CD4-positive, alpha-beta T cell treated with Interferon alpha-2 for 1 hour (primary cell): ENCODE results near the gene TIMMDC1.
A peak's percentile ranks its signal among the peaks of the same experiment; 100 is the strongest.
"Not testable (repeated sequence)": the region's sequence is repeated elsewhere in the genome, so short reads cannot be mapped to it uniquely, and the experiment has no call there.

Source experiments
- DNase-seq, 2 donors: peaks; one replicate each; pipeline ENCODE4 v3.0.0-alpha.2; 2020 to 2022

Gene TIMMDC1

DNA sequence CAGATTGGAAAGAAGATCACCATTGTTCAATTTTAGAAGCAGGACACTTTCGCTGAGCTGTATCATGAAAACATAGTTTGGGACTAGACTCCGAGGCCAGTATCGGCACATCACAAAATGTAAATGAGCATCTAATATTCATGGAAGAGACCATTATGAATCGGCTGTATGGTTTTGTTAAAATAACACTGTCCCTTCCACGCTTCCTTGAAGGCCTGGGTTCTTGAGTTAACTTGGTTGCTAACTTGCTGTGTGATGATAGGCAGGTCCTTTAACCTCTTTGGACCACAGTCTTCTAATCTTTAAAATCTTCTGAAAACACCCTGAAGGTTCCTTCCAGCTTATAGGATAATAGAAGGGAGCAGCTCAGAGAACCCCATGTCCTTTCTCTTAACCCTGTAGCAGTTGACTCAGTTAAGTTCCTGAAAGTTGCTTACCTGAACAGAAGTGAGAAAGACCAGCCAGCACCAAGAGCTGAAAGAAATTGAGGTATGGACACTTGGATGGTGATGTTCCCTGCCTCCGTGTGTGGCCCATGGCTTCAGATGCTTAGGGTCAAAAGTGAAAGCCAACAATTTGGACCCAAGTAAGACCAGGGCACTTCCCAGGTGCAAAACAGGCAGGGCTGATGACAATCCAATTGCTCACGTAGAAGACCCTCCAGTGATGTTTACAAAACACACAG, 59.0 kb downstream of the TIMMDC1 start:
- no peak for DNase-seq

- no peak for DNase-seq
Measured at GRCh38 chr3:119557877-119558269, 59.5 kb downstream of the TIMMDC1 start.

DNA sequence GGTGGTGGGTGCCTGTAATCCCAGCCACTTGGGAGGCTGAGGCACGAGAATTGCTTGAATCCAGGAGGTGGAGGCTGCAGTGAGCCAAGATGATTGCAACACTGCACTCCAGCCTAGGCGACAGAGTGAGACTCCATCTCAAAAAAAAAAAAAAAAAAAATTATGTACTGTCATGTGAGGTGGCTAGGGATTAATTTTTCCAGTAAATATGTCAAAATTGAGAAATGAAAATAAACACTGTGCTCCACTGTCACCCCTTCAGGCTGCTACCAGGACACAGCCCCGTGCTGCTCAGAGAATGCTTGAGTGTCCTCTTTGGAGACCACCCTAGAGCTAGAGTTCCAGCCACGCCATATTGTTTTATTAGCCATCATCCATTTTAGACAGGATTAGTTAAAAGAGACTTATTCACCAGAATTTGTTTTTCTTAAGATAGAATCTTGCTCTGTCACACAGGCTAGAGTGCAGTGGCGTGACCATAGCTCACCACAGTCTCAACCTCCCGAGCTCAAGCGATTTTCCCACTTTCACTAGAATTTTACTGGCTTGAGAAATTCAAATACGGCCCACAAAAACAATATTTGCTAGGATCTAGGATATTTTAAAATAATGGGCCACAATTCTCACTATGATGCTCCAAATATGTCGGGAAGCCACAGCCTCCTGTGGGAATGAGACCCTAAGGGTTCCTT, 60.4 kb downstream of the TIMMDC1 start:
- no peak for DNase-seq

- peak; percentile 69 to 78 for DNase-seq
Measured at GRCh38 chr3:119559441-119559963, 61.2 kb downstream of the TIMMDC1 start, which contains the start of gene CD80. TSS of gene CD80 (minus strand) at chr3:119559614. CDS start at chr3:119557728, 1,886 bp downstream.

- DNase-seq: no peak
Measured at GRCh38 chr3:119560160-119560559, 61.8 kb downstream of the TIMMDC1 start.

GRCh38 chr3:119562307-119562961, 64.1 kb downstream of the TIMMDC1 start:
- peak; percentile 66 to 75 for DNase-seq

GRCh38 chr3:119563334-119563733, 65.0 kb downstream of the TIMMDC1 start:
- DNase-seq: not testable (repeated sequence)

GRCh38 chr3:119569156-119569555, 70.8 kb downstream of the TIMMDC1 start:
- no peak for DNase-seq

DNA sequence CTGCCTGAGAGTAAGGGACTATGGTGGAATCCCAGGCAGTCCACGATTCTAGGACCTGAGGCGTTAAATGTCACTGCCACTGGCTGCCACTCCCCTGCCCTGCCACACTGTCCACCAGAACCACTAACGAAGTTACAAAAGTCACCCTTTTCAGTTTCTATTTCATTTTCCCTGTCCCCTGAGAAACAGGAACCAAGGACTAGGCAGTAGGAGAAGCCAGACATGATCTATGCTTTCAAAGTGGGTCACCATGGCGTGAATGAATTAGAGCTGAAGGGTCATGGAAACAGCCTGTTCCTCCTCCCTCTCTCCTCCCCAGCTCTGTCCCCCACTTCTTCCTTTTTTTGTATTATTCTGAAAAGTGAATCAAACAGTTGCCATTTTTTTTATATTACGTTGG, 71.9 kb downstream of the TIMMDC1 start:
- DNase-seq: peak; percentile 35 to 57

GRCh38 chr3:119571230-119571629, 72.9 kb downstream of the TIMMDC1 start:
- no peak for DNase-seq

GRCh38 chr3:119571688-119572087, 73.3 kb downstream of the TIMMDC1 start:
- no peak for DNase-seq
